ENCODE measurements around the gene CXCL11. TPM values are rescaled to one million over a fixed set of nuclear protein-coding genes. Genes with fewer than 3 reads are reported as not detected.

CXCL11 gene
- total RNA-seq, 4 donors from 2014 or later: 0.59 TPM; not detected in 3

DNA sequence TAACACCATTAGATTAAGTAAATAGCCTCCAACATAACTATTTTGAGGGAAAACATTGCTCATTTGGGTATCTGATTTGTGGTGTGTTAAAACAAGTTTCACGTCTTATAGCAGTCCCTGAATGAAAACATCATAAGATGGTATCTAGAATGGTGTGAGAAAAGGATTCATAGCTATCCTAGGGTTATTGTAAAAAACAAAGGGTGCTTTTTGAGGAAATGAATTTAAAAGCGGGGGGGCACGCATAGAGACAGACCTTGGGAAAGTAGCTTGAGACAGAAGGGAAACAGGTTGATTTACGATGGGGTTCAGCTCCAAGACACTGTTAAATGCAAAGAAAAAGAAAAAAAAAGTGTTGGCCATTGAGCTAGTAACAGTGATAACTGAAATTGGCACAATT lies 11.8 kb downstream of the CXCL11 start:
- Histone ChIP-seq H3K4me1 (peaks cover 0 to 8% (median 0%) of the 10 kb centered on the region in 3 donors), H3K27me3 (no peaks in the 10 kb centered on the region), H3K9me3 (no peaks in the 10 kb centered on the region), H3K4me3 (no peak overlapping the region), H3K36me3 (no peaks in the 10 kb centered on the region), H3K27ac (no peak overlapping the region)
- TF ChIP-seq CTCF (IDR thresholded peaks at IDR 0.05) (no peak), POLR2AphosphoS5 (IDR thresholded peaks at IDR 0.05) (no peak), EP300 (IDR thresholded peaks at IDR 0.05) (no peak), POLR2A (IDR thresholded peaks at IDR 0.05) (no peak)
- no peak for ATAC-seq
- 69 to 84% methylated on average over 3 to 4 of the region's 4 CpGs for WGBS, 2 donors (ENCODE audit: low coverage in 1 of 2)

- WGBS, 2 donors (ENCODE audit: low coverage in 1 of 2): 5 to 7% methylated on average over 3 of the region's 3 CpGs
- Histone ChIP-seq H3K4me1 (peaks cover 0 to 4% (median 0%) of the 10 kb centered on the region in 3 donors), H3K27ac (no peak within 1 kb of the TSS), H3K4me3 (no peak within 1 kb of the TSS), H3K9me3 (no peaks in the 10 kb centered on the region), H3K27me3 (no peaks in the 10 kb centered on the region), H3K36me3 (no peaks in the 10 kb centered on the region)
- no peak for TF ChIP-seq POLR2AphosphoS5 (IDR thresholded peaks at IDR 0.05)
- TF ChIP-seq CTCF (IDR thresholded peaks at IDR 0.05): no peak
- no peak for TF ChIP-seq EP300 (IDR thresholded peaks at IDR 0.05)
- TF ChIP-seq POLR2A (IDR thresholded peaks at IDR 0.05): no peak
- no peak for ATAC-seq
These were observed 12.5 kb downstream of the CXCL11 start, which contains the start of gene CXCL10 for GRCh38 chr4:76023389-76023788. TSS of gene CXCL10 (minus strand) at chr4:76023497. CDS start at chr4:76023431, 66 bp downstream.

DNA sequence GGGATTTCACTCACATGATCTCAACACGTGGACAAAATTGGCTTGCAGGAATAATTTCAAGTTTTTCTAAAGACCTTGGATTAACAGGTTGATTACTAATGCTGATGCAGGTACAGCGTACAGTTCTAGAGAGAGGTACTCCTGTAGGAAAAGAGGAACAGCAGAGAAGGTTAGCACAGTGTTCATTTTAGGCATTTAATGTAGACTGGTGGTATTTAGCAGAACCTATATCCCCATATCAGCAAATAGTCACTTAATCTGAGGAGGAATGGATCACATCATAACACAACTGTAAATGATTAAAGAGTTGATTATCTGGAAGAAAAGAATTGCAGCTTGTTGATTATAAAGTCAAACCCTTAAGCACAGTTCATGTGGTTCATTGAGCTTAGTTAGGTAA lies 13.2 kb downstream of the CXCL11 start:
- WGBS, 2 donors (ENCODE audit: low coverage in 1 of 2): 82 to 86% methylated on average over 2 of the region's 2 CpGs
- ATAC-seq: no peak
- H3K4me3 ChIP-seq: no peak overlapping the region

DNA sequence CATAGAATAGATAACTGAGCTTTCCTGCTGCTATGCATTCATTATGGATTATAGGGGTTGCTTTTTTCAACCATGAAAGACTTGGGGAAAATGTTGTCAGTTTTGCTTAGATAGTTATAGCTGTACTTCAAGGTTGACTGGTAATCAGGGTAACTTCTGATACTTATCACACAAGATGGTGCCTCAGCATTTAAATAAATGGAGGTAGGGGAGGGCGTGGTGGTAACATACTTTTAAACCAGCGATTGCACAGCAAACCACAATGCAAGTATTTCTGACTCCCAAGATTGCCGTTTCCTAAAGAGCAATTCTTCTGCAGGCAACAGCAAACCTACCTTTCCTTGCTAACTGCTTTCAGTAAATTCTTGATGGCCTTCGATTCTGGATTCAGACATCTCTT lies 13.8 kb downstream of the CXCL11 start:
- TF ChIP-seq CTCF (IDR thresholded peaks at IDR 0.05): no peak
- no peak for TF ChIP-seq EP300 (IDR thresholded peaks at IDR 0.05)
- TF ChIP-seq POLR2AphosphoS5 (IDR thresholded peaks at IDR 0.05): no peak
- no peak for TF ChIP-seq POLR2A (IDR thresholded peaks at IDR 0.05)
- Histone ChIP-seq H3K4me1 (no peaks in the 10 kb centered on the region), H3K4me3 (no peak overlapping the region), H3K27me3 (no peaks in the 10 kb centered on the region), H3K36me3 (no peaks in the 10 kb centered on the region), H3K9me3 (no peaks in the 10 kb centered on the region), H3K27ac (no peak overlapping the region)
- ATAC-seq: no peak
- WGBS, 2 donors (ENCODE audit: low coverage in 1 of 2): 88 to 91% methylated on average over 4 of the region's 4 CpGs

More for the DNA sequence above, 13.2 kb downstream of the CXCL11 start:
- Histone ChIP-seq H3K27ac (no peak overlapping the region), H3K9me3 (no peaks in the 10 kb centered on the region), H3K36me3 (no peaks in the 10 kb centered on the region), H3K4me1 (no peaks in the 10 kb centered on the region), H3K27me3 (no peaks in the 10 kb centered on the region)
- TF ChIP-seq EP300 (IDR thresholded peaks at IDR 0.05) (no peak), CTCF (IDR thresholded peaks at IDR 0.05) (no peak), POLR2AphosphoS5 (IDR thresholded peaks at IDR 0.05) (no peak), POLR2A (IDR thresholded peaks at IDR 0.05) (no peak)

GRCh38 chr4:76017056-76017686 lies 18.7 kb downstream of the CXCL11 start:
- Histone ChIP-seq H3K4me1 (peaks cover 0 to 8% (median 0%) of the 10 kb centered on the region in 3 donors), H3K9me3 (no peaks in the 10 kb centered on the region), H3K4me3 (no peak overlapping the region), H3K27ac (no peak overlapping the region), H3K27me3 (no peaks in the 10 kb centered on the region), H3K36me3 (no peaks in the 10 kb centered on the region)
- no peak for ATAC-seq
- WGBS, 2 donors (ENCODE audit: low coverage in 1 of 2): 83% methylated on average over 1 to 2 of the region's 3 CpGs
- no peak for TF ChIP-seq POLR2AphosphoS5 (IDR thresholded peaks at IDR 0.05)

All from gastroesophageal sphincter (tissue), 4 donors.